ENCODE data around the gene TNFSF15.

The TNFSF15 gene

GRCh38 chr9:114803479-114804265, 2.2 kb downstream of the TNFSF15 start:
- H3K4me3 ChIP-seq (ENCODE audit: low read depth, low read length): no peak overlapping the region

DNA sequence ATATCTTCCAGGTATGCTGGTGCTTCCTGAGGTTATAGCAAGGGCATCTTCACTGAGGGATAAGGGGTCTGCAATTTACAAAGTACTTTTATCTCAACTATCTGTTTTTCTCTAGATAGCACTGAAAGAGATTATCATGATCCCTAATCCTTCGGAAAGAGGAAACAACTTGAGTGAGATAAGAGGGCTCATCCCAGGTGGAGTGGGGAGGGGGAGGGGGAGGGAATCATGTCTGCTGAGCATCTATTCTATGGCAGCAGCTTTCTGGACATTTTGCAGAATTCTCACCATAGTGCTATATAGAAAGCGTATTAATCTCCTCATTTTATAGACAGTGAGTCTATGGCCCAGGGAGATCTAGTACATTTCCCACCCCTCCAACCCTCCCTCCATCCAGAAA, 5.9 kb downstream of the TNFSF15 start:
- H3K4me3 ChIP-seq (ENCODE audit: low read depth, low read length): no peak overlapping the region
- TF ChIP-seq, protein P1, sequence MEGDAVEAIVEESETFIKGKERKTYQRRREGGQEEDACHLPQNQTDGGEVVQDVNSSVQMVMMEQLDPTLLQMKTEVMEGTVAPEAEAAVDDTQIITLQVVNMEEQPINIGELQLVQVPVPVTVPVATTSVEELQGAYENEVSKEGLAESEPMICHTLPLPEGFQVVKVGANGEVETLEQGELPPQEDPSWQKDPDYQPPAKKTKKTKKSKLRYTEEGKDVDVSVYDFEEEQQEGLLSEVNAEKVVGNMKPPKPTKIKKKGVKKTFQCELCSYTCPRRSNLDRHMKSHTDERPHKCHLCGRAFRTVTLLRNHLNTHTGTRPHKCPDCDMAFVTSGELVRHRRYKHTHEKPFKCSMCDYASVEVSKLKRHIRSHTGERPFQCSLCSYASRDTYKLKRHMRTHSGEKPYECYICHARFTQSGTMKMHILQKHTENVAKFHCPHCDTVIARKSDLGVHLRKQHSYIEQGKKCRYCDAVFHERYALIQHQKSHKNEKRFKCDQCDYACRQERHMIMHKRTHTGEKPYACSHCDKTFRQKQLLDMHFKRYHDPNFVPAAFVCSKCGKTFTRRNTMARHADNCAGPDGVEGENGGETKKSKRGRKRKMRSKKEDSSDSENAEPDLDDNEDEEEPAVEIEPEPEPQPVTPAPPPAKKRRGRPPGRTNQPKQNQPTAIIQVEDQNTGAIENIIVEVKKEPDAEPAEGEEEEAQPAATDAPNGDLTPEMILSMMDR (IDR thresholded peaks at IDR 0.05; ENCODE audit: borderline replicate concordance, insufficient read depth, low read depth, low read length): no peak

More at GRCh38 chr9:114803479-114804265, 2.2 kb downstream of the TNFSF15 start:
- TF ChIP-seq, protein P1 (IDR thresholded peaks at IDR 0.05; ENCODE audit: borderline replicate concordance, insufficient read depth, low read depth, low read length): no peak

GRCh38 chr9:114799441-114799840, 6.4 kb downstream of the TNFSF15 start:
- TF ChIP-seq, protein P1 (IDR thresholded peaks at IDR 0.05; ENCODE audit: borderline replicate concordance, insufficient read depth, low read depth, low read length): no peak
- no peak overlapping the region for H3K4me3 ChIP-seq (ENCODE audit: low read depth, low read length)

DNA sequence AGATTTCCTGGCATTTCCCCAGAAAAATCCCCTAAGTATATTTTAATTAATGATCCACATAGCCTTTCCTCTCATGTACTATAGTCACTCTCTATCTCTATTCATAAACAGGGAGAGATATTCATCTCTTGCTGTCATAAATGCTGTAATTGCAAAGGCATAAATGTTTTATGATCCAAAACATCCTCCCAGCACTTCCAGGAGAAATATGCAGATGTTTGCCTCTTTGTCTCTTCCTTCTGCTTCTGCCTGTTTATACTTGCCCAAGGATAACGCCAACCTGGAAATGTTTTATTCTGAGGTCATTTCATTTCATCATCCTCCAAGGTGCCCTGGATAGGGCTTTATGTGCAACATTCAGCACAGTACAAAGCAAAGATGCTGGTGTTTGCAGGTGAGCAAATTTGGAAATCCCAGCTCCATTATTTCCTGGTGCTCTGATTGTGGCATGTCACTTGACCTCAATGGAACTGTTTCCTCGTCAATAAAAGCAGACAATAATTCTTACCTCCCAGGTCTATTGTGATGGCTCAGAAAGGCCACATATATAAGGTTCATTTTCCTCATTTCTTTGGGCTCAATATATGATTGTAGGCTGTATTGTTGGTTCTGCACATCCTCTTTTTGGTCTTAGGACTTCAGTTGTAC, 6.9 kb downstream of the TNFSF15 start:
- TF ChIP-seq, protein P1 (IDR thresholded peaks at IDR 0.05; ENCODE audit: borderline replicate concordance, insufficient read depth, low read depth, low read length): no peak
- H3K4me3 ChIP-seq (ENCODE audit: low read depth, low read length): no peak overlapping the region

GRCh38 chr9:114798101-114798500, 7.7 kb downstream of the TNFSF15 start:
- no peak overlapping the region for H3K4me3 ChIP-seq (ENCODE audit: low read depth, low read length)
- TF ChIP-seq, protein P1 (IDR thresholded peaks at IDR 0.05; ENCODE audit: borderline replicate concordance, insufficient read depth, low read depth, low read length): no peak

DNA sequence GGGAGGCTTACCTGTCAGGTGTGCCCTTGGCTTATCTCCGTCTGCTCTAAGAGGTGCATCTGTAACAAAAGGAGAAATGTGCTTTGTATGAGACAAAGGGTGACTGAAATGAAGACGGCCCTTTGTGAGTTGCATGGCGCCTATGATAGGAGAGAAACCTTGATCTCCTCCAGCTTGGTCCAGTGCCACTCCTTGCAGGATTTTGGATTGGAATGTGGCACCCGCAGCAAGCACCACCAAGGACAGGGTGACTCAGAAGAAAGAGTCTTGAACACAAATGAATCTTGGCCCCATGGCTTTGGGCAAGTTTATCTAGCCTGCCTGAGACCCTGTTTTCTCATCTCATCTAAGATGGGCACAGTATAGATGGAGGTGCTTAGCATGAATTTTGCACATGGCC, 13.4 kb downstream of the TNFSF15 start:
- no peak overlapping the region for H3K4me3 ChIP-seq (ENCODE audit: low read depth, low read length)
- TF ChIP-seq, protein P1 (IDR thresholded peaks at IDR 0.05; ENCODE audit: borderline replicate concordance, insufficient read depth, low read depth, low read length): no peak

DNA sequence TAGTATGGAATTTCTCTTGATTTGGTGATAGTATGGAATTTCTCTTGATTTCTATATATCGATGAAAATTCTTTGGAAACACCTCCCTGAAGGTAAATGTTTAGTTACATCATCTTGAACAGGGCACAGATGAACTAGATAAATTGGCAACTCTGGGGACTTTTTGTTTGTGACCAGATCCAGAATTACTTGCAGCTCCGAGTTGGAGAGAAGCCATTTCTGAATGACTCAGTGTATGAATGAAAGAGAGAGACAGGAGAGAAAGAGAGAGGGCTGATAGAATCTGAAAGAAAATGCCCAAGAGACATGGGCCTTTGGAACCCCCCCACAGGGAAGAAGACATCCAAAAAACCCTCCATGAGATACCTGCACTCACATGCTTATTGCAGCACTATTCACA, 14.1 kb downstream of the TNFSF15 start:
- no peak overlapping the region for H3K4me3 ChIP-seq (ENCODE audit: low read depth, low read length)
- TF ChIP-seq, protein P1 (IDR thresholded peaks at IDR 0.05; ENCODE audit: borderline replicate concordance, insufficient read depth, low read depth, low read length): no peak

All from GM12875 (cell line).